Activated CD4-positive, alpha-beta T cell treated with anti-CD3 and anti-CD28 coated beads, Interleukin-2, amount 10 ng/mL, durations not matched to agents 24 days and 14 days (primary cell): ENCODE results near the gene BORCS8. TPM values are rescaled to one million over a fixed set of nuclear protein-coding genes. Genes with fewer than 3 reads are reported as not detected.

Experiments used
- total RNA-seq: library from RNA; stranded (reverse); gene quantifications from 2 replicates; pipeline ENCODE4 v1.2.3, GENCODE V29; 2022

BORCS8 gene
- total RNA-seq, 1 donor from 2014 or later, result 38.9 TPM

Other genes starting within 250 kb of the BORCS8 start
- gene SUGP2, start 158.6 kb downstream of the BORCS8 start, total RNA-seq, result 114 and 128 TPM in 2 replicates
- gene ARMC6, start 158.5 kb downstream of the BORCS8 start, total RNA-seq, result 57.7 and 61.9 TPM in 2 replicates
- gene SLC25A42, start 128.2 kb downstream of the BORCS8 start, total RNA-seq, result 8.0 and 8.1 TPM in 2 replicates
- 40.7 and 44.1 TPM in 2 replicates for gene TMEM161A, start 53.7 kb downstream of the BORCS8 start, total RNA-seq
- 2.9 and 3.0 TPM in 2 replicates for gene MEF2B, start 21.9 kb downstream of the BORCS8 start, total RNA-seq
- gene RFXANK, start 106 bp upstream of the BORCS8 start, total RNA-seq, result 111 and 113 TPM in 2 replicates
- gene NR2C2AP, start 11.3 kb upstream of the BORCS8 start, total RNA-seq, result 48.3 and 52.3 TPM in 2 replicates
- gene NCAN, start 19.8 kb upstream of the BORCS8 start, total RNA-seq, result 0.02 TPM in 1 of 2 replicates, not detected in the other
- gene TM6SF2, start 81.1 kb upstream of the BORCS8 start, total RNA-seq, result not detected in 2 replicates
- 71.2 and 72.0 TPM in 2 replicates for gene SUGP1, start 128.4 kb upstream of the BORCS8 start, total RNA-seq
- gene MAU2, start 128.7 kb upstream of the BORCS8 start, total RNA-seq, result 61.8 and 73.0 TPM in 2 replicates
- 134 and 135 TPM in 2 replicates for gene GATAD2A, start 213.5 kb upstream of the BORCS8 start, total RNA-seq